HepG2 (cell line): ENCODE measurements around the gene SYNDIG1. TPM values are rescaled to one million over a fixed set of nuclear protein-coding genes. Genes with fewer than 3 reads are reported as not detected.

Experiments
- ARNT2 ChIP-seq: sonication (generic); formaldehyde crosslinking; IDR thresholded peaks from 2 replicates; pipeline ENCODE4 v1.8.0; 2022; ENCODE audit warnings: mild to moderate bottlenecking, low read depth, missing genetic modification reagents, moderate library complexity
- ATF1 ChIP-seq: IDR thresholded peaks from 2 replicates; pipeline ENCODE4 v1.6.1; 2016; ENCODE audit warnings: mild to moderate bottlenecking, control low read depth
- NFAT5 ChIP-seq: sonication (generic); formaldehyde crosslinking; IDR thresholded peaks from 2 replicates; pipeline ENCODE4 v1.4.0; 2020; ENCODE audit warnings: missing genetic modification reagents
- ZNF30 ChIP-seq: sonication (generic); formaldehyde crosslinking; IDR thresholded peaks from 2 replicates; pipeline ENCODE4 v1.5.0; 2020; ENCODE audit warnings: mild to moderate bottlenecking, missing genetic modification reagents
- ZSCAN22 ChIP-seq: sonication (generic); formaldehyde crosslinking; IDR thresholded peaks from 2 replicates; pipeline ENCODE4 v1.4.0; 2020; ENCODE audit warnings: mild to moderate bottlenecking, missing genetic modification reagents
- polyA plus RNA-seq, 8 experiments: library from polyadenylated mRNA; depleted of rRNA in 3 of 8; stranded (reverse) in 7 of 8; unstranded in 1 of 8; fragments of >200 nt; fragmentation: Illumina TruSeq in 4 of 8; extraction: Trizol in 4 of 8; gene quantifications; 2 replicates each; pipeline versions ENCODE4 v1.2.1 to v1.2.3, GENCODE V29; 2011 to 2016; ENCODE audit warnings: low read depth in 4 of 8, missing spikeins in 1 of 8, mixed read lengths in 1 of 8; ENCODE audit not compliant: insufficient read depth in 1 of 8
- total RNA-seq, 5 experiments: library from RNA; depleted of rRNA; stranded (reverse); fragments of >200 nt; fragmentation: Illumina TruSeq; extraction: Trizol; gene quantifications; 2 replicates each; pipeline ENCODE4 v1.2.3, GENCODE V29; 2016; ENCODE audit warnings: low read depth in 1 of 5
- TF ChIP-seq, protein P1 (sequence below): sonication (generic); formaldehyde crosslinking; conservative IDR thresholded peaks from 2 replicates; pipeline ENCODE4 v1.4.0; 2020; ENCODE audit warnings: mild to moderate bottlenecking, missing genetic modification reagents, moderate library complexity
- TF ChIP-seq, protein P2 (sequence below): sonication (generic); formaldehyde crosslinking; IDR thresholded peaks from 2 replicates; pipeline ENCODE4 v1.4.0; 2020; ENCODE audit warnings: missing genetic modification reagents

SYNDIG1 gene
- total and polyA plus RNA-seq, 2 of the 13 experiments (the other 11 are each of a cell fraction or from before 2014, with no cell fraction given), result not detected

DNA sequence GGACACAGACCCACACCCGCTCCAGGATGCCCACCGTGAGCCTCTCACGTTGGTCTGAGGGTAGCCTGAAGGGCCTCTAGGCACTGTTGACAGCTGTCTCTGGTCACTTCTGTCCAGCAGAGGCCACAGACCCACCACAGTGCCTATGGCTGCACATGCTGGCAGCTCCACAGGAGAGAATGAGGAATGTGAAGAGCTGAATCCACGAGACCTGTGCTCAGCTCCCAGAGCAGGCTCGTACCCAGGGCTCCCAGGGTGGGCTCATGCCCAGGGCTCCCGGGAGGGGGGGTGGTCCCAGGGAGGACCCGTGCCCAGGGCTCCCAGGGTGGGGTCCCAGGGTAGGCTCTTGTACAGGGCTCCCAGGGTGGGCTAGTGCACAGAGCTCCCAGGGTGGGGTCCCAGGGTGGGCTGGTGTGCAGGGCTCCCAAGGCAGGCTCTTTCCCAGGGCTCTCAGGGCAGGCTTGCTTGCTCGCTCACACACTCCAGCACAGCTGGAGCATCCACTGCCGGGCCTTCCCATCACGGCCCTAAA, 201.0 kb downstream of the SYNDIG1 start (continued):
- TF ChIP-seq NFAT5 (CRISPR knock-in tag), result no peak
- no peak for TF ChIP-seq ATF1 (CRISPR knock-in tag)
- TF ChIP-seq ZNF30 (CRISPR knock-in tag), result no peak
- TF ChIP-seq, protein P1, sequence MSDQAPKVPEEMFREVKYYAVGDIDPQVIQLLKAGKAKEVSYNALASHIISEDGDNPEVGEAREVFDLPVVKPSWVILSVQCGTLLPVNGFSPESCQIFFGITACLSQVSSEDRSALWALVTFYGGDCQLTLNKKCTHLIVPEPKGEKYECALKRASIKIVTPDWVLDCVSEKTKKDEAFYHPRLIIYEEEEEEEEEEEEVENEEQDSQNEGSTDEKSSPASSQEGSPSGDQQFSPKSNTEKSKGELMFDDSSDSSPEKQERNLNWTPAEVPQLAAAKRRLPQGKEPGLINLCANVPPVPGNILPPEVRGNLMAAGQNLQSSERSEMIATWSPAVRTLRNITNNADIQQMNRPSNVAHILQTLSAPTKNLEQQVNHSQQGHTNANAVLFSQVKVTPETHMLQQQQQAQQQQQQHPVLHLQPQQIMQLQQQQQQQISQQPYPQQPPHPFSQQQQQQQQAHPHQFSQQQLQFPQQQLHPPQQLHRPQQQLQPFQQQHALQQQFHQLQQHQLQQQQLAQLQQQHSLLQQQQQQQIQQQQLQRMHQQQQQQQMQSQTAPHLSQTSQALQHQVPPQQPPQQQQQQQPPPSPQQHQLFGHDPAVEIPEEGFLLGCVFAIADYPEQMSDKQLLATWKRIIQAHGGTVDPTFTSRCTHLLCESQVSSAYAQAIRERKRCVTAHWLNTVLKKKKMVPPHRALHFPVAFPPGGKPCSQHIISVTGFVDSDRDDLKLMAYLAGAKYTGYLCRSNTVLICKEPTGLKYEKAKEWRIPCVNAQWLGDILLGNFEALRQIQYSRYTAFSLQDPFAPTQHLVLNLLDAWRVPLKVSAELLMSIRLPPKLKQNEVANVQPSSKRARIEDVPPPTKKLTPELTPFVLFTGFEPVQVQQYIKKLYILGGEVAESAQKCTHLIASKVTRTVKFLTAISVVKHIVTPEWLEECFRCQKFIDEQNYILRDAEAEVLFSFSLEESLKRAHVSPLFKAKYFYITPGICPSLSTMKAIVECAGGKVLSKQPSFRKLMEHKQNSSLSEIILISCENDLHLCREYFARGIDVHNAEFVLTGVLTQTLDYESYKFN (CRISPR knock-in tag), result no peak
- no peak for TF ChIP-seq ZSCAN22 (CRISPR knock-in tag)
- TF ChIP-seq, protein P2, sequence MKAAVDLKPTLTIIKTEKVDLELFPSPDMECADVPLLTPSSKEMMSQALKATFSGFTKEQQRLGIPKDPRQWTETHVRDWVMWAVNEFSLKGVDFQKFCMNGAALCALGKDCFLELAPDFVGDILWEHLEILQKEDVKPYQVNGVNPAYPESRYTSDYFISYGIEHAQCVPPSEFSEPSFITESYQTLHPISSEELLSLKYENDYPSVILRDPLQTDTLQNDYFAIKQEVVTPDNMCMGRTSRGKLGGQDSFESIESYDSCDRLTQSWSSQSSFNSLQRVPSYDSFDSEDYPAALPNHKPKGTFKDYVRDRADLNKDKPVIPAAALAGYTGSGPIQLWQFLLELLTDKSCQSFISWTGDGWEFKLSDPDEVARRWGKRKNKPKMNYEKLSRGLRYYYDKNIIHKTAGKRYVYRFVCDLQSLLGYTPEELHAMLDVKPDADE, result no peak
- no peak for TF ChIP-seq ARNT2 (CRISPR knock-in tag)
